Bronchial epithelial cell (primary cell): ENCODE measurements around the gene TMEM151B. TPM values are rescaled to one million over a fixed set of nuclear protein-coding genes. Genes with fewer than 3 reads are reported as not detected.

Source experiments
- DNase-seq: peaks from one replicate; pipeline ENCODE4 v3.0.0-alpha.2; 2010; ENCODE audit warnings: low read depth
- FAIRE-seq: peaks from 2 replicates; lab custom pipeline; 2011; peaks lifted over from hg19 to GRCh38; lab: Jason Lieb, UNC
- H3K27me3 ChIP-seq: 2 replicates; pipeline ENCODE4 v1.5.1; 2011; ENCODE audit warnings: low read length; ENCODE audit not compliant: control insufficient read depth, insufficient read depth
- H3K36me3 ChIP-seq: 2 replicates; pipeline ENCODE4 v1.5.1; 2011; ENCODE audit warnings: low read length; ENCODE audit not compliant: control insufficient read depth, insufficient read depth
- H3K4me3 ChIP-seq: 2 replicates; pipeline ENCODE4 v1.5.1; 2011; ENCODE audit warnings: mild to moderate bottlenecking, low read depth, low read length, control low read depth
- total RNA-seq: library from RNA; depleted of rRNA; stranded (reverse); fragments of >200 nt; gene quantifications from 2 replicates; pipeline ENCODE4 v1.2.1, GENCODE V29; 2014
- TF ChIP-seq, protein P1 (sequence below): IDR thresholded peaks from 2 replicates; pipeline ENCODE4 v1.5.1; 2011; ENCODE audit warnings: mild to moderate bottlenecking, moderate library complexity, low read length, control low read depth, inconsistent platforms; ENCODE audit not compliant: insufficient read depth, severe bottlenecking

TMEM151B gene
- total RNA-seq: not detected in 2 replicates

DNA sequence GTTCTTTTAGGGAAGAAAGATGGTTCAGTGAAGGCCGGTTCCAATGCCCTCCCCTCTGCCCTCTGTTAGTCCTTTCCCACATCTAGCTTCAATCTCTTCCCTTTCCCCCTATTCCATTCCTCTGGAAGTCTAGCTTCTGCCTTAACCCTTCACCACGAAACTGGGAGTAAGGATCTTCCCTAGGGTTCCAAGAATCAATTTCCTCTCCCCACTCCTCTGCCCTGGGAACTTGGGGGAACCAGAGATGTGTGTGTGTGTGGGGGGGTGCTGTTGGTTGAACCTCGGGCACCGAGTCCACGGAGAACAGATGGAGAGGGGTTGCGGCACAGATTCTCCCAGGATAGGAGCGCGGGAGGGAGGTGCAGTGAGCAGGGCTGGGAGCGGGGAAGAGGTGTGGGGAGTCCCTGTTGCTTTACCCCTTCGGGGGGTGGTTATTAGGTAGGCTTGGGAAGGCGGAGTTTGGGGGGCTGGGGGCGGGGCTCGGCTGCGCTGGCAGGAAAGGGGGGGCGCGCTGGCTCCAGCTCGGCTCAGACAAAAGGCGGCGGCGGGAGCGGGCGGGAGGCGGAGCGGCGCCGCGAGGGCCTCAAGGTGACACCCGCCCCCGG, at the start of gene TMEM151B:
Gene TMEM151B, plus strand, starts transcription at position 530 of the 605 bp plus-strand sequence. CDS start 293 bp downstream, outside the sequence.
- no peak within 1 kb of the TSS for H3K4me3 ChIP-seq
- H3K36me3 ChIP-seq: no peaks in the 10 kb centered on the region
- TF ChIP-seq, protein P1, sequence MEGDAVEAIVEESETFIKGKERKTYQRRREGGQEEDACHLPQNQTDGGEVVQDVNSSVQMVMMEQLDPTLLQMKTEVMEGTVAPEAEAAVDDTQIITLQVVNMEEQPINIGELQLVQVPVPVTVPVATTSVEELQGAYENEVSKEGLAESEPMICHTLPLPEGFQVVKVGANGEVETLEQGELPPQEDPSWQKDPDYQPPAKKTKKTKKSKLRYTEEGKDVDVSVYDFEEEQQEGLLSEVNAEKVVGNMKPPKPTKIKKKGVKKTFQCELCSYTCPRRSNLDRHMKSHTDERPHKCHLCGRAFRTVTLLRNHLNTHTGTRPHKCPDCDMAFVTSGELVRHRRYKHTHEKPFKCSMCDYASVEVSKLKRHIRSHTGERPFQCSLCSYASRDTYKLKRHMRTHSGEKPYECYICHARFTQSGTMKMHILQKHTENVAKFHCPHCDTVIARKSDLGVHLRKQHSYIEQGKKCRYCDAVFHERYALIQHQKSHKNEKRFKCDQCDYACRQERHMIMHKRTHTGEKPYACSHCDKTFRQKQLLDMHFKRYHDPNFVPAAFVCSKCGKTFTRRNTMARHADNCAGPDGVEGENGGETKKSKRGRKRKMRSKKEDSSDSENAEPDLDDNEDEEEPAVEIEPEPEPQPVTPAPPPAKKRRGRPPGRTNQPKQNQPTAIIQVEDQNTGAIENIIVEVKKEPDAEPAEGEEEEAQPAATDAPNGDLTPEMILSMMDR: no peak
- FAIRE-seq (no peak), DNase-seq (no peak)
- H3K27me3 ChIP-seq: peaks cover 18% of the 10 kb centered on the region

DNA sequence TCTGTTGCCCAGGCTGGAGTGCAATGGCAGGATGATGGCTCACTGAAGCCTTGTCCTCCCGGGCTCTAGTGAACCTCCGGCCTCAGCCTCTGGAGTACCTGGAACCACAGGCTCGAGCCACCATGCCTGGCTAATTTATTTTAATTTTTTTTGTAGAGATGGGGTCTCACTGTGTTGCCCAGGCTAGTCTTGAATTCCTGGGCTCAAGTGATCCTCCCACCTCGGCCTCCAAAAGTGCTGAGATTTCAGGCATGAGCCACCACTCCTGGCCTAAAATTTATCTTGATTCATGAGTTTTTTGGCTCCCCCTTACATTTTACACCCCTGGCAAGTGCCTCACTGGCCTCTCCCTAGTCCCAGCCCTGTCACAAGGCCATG, 49.3 kb upstream of the TMEM151B start:
- TF ChIP-seq, protein P1: no peak
- FAIRE-seq: no peak

DNA sequence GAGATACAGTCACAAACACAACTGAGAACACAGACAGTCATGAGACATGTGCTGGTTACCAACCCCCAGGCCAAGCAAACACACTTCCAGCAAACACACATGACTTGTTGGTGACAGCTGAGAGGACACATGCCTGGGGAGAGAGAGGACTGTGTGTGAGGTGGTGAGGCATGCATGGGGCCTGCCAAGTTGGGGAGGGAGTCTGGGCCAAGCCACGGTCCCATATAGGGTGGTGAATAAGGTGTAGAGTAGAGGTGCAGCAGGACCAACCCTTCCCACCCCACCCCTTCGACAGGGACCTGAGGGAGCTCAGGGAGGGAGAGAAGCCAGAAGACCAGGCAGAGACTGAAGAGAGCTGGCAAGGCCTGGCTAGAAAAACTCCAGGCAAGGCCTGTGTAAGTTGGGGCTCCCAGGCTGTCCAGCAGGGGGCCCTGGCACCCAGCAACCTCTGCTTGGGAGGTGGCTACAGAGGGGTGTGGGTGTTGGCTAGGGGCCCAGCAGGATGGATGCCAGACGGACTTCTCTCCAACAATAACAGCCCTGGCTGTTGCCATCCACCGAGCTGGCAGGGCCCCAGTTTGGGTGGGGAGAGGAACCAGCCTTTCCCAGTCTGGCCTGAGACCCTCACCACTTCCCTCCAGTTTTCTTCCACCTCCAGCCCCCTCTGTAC, 48.8 kb upstream of the TMEM151B start:
- peak; percentile 79 for DNase-seq
- no peaks in the 10 kb centered on the region for H3K27me3 ChIP-seq
- no peaks in the 10 kb centered on the region for H3K36me3 ChIP-seq
- no peak overlapping the region for H3K4me3 ChIP-seq
- TF ChIP-seq, protein P1: peak; percentile 98
- no peak for FAIRE-seq

More for the DNA sequence above, 49.3 kb upstream of the TMEM151B start:
- no peak for DNase-seq
- no peak overlapping the region for H3K4me3 ChIP-seq
- H3K27me3 ChIP-seq: no peaks in the 10 kb centered on the region
- H3K36me3 ChIP-seq: no peaks in the 10 kb centered on the region

DNA sequence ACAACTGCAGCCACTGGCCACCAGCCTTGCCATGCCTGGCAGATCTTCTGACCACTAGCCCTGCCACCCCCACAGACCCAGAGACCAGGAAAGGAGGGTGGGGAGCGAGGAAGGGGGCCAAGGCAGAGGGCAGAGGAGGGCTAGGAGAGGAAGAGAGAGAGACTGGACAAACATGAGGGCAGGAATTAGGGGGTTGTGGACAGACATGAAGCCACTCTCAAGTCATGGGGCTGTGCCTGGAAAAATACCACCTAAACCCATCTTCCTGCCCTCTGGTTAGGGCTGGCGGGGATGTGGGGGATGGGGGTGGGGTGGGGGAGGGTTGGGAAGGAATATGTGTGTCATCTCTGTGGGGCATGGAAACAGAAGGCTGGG, 48.3 kb upstream of the TMEM151B start:
- no peaks in the 10 kb centered on the region for H3K36me3 ChIP-seq
- TF ChIP-seq, protein P1: no peak

DNA sequence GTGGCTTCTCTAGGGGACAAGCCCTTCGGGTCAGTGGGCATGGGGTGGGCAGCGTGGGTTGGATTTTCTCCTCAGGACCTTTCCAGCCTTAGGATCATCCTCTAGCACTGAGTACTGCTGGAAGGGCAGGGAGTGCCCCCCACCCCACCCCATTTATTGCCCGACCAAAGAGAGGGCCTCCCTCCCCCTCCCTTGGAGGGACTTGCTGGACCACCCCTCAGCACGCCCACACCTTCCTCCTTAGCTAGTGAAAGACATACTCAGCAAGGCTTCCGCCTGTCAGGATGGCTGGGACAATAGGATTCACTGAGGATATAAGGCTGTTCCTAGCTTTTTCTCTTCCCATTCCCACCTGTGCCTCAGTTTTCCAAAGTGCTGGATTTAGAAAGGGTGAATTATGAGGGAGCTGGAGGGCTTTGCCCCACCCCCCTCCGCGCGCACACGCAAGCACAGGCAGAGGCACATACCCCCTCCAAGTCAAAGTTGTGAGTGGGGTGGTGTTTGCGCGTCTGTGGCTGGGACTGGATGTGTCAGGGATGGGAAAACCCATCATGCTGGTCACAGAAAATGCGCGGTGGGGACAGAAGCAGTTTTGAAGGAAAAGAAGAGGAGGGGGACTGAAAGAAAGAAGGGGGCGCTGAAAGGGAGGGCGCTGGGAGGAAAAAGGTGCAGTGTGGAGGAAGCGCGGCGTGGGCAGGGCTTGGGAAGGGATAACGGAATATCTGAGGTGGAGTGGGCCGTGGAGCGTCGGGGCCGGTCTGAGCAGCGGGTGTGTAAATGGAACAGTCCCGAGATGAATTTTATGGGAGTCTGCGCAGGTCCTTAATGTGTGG, 47.5 kb upstream of the TMEM151B start:
- DNase-seq (no peak), FAIRE-seq (no peak)
- Histone ChIP-seq H3K4me3 (peak overlapping the region; percentile 52), H3K36me3 (no peaks in the 10 kb centered on the region), H3K27me3 (no peaks in the 10 kb centered on the region)
- TF ChIP-seq, protein P1: no peak

More for the DNA sequence above, 48.3 kb upstream of the TMEM151B start:
- no peak overlapping the region for H3K4me3 ChIP-seq
- FAIRE-seq (no peak), DNase-seq (no peak)
- H3K27me3 ChIP-seq: no peaks in the 10 kb centered on the region
